ENCODE results near the gene CDC45.

The CDC45 gene

DNA sequence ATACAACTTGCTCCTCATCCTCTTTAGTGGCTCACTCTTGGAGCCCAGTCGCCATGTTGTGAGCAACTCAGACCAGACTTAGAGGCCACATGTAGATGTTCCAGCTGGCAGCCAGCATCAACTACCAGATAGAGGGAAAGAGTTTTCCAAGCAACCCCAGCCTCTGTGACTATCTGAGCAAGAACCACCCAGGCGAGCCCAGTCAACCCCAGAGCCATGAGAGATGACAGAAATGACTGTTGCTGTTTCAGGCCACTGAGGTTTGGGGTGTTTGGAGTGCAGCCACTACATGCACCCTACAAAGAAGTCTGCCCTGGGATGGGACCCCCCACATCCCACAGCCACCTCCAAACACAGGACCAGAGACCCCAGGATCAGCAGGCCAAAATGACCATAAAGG, 69.2 kb downstream of the CDC45 start:
- TF ChIP-seq, protein P1, sequence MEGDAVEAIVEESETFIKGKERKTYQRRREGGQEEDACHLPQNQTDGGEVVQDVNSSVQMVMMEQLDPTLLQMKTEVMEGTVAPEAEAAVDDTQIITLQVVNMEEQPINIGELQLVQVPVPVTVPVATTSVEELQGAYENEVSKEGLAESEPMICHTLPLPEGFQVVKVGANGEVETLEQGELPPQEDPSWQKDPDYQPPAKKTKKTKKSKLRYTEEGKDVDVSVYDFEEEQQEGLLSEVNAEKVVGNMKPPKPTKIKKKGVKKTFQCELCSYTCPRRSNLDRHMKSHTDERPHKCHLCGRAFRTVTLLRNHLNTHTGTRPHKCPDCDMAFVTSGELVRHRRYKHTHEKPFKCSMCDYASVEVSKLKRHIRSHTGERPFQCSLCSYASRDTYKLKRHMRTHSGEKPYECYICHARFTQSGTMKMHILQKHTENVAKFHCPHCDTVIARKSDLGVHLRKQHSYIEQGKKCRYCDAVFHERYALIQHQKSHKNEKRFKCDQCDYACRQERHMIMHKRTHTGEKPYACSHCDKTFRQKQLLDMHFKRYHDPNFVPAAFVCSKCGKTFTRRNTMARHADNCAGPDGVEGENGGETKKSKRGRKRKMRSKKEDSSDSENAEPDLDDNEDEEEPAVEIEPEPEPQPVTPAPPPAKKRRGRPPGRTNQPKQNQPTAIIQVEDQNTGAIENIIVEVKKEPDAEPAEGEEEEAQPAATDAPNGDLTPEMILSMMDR (IDR thresholded peaks at IDR 0.05; ENCODE audit: low read depth, low read length, missing control alignments): no peak
- no peaks in the 10 kb centered on the region for H3K36me3 ChIP-seq (replicated peaks)
- in situ Hi-C loops (cut with HindIII; ENCODE audit: low pct_ligation_motif_present, low sequenced_read_pairs): no loop called here

DNA sequence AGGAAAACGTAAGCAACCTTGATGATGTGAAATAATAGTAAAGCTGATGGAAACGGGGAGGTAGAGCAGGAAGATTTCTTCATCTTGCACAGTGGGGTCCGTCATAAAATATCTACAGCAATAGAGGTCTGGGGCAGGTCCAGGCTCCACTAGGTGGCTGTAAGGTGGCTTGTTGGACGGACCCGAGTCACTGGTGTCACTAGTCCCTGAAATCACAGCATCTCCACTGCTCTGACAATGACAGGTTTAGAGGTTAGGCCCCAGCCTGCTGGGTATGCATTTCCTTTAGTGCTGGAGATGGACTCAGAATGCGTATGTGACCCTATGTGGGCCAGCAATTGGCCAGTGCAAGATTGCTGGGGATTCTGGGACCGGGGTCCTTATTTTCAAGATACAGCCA, 69.7 kb downstream of the CDC45 start:
- H3K36me3 ChIP-seq (replicated peaks): no peaks in the 10 kb centered on the region
- no peak for DNase-seq
- in situ Hi-C loops (cut with HindIII; ENCODE audit: low pct_ligation_motif_present, low sequenced_read_pairs): no loop called here
- TF ChIP-seq, protein P1 (IDR thresholded peaks at IDR 0.05; ENCODE audit: low read depth, low read length, missing control alignments): no peak
- H3K27me3 ChIP-seq (replicated peaks): no peaks in the 10 kb centered on the region
- no peak overlapping the region for H3K27ac ChIP-seq
- no peak overlapping the region for H3K4me3 ChIP-seq (ENCODE audit: low read depth, low read length)

More for the DNA sequence above, 69.2 kb downstream of the CDC45 start:
- no peak overlapping the region for H3K4me3 ChIP-seq (ENCODE audit: low read depth, low read length)
- no peak for DNase-seq
- H3K27me3 ChIP-seq (replicated peaks): no peaks in the 10 kb centered on the region
- H3K27ac ChIP-seq: no peak overlapping the region

DNA sequence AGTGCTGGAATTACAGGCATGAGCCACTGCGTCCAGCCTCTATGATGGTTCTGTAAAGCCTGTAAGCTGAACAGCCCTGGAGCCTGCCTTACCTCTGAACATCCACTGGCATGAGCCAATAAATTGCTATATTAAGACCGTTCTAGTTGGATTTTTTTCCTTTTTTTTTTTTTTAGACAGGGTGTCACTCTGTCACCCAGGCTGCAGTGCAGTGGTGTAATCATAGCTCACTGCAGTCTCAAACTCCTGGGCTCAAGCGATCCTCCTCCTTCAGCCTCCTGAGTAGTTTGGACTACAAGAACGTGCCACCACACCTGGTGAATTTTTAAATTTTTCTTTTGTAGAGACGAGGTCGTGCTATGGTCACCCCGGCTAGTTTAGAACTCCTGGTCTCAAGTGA, 70.7 kb downstream of the CDC45 start:
- TF ChIP-seq, protein P1 (IDR thresholded peaks at IDR 0.05; ENCODE audit: low read depth, low read length, missing control alignments): no peak
- DNase-seq: no peak
- Histone ChIP-seq H3K27me3 (replicated peaks) (no peaks in the 10 kb centered on the region), H3K36me3 (replicated peaks) (no peaks in the 10 kb centered on the region), H3K4me3 (ENCODE audit: low read depth, low read length) (no peak overlapping the region), H3K27ac (no peak overlapping the region)
- in situ Hi-C loops (cut with HindIII; ENCODE audit: low pct_ligation_motif_present, low sequenced_read_pairs): no loop called here

DNA sequence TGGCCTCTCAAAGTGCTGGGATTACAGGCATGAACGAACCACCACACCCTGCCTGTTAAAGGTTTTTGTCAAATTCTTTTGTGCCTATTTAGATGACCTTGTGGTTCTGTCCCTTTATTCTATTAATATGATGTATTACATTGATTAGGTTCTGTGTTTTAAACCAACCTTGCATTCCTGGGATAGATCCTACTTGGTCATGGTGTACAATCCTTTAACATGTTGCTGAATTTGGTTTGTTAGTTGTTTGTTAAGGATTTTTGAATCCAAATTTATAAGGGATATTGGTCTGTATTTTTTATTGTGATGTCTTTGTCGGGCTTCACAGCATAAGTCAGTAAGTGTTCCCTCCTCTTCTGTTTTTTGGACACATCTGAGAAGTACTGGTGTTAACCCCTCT, 73.5 kb downstream of the CDC45 start:
- no peak overlapping the region for H3K27ac ChIP-seq
- H3K27me3 ChIP-seq (replicated peaks): no peaks in the 10 kb centered on the region
- in situ Hi-C loops (cut with HindIII; ENCODE audit: low pct_ligation_motif_present, low sequenced_read_pairs): no loop called here
- no peak overlapping the region for H3K4me3 ChIP-seq (ENCODE audit: low read depth, low read length)
- no peaks in the 10 kb centered on the region for H3K36me3 ChIP-seq (replicated peaks)
- TF ChIP-seq, protein P1 (IDR thresholded peaks at IDR 0.05; ENCODE audit: low read depth, low read length, missing control alignments): no peak
- DNase-seq: no peak

DNA sequence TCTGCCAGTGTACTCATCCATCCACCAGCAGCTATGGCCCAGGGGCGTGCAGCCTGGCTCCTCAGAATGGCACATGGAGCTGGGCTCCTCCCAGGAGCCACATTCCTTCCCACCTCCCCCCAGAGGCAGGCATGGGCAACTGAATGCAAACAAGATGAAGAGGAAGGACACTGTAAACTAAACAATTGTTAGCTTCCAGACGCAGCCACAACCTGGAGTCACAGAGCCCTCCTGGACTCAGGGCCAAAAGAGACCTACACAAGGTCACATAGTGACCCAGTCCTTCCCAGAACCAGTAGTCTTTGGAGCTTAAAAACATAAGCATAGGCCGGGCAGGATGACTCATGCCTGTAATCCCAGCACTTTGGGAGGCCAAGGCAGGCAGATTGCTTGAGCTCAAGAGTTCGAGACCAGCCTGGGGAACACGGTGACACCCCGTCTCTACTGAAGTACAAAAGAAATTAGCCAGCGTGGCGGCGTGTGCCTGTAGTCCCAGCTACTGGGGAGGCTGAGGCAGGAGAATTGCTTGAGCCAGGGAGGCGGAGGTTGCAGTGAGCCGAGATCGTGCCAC, 75.2 kb downstream of the CDC45 start:
- TF ChIP-seq, protein P1 (IDR thresholded peaks at IDR 0.05; ENCODE audit: low read depth, low read length, missing control alignments): peak; percentile 42
- H3K4me3 ChIP-seq (ENCODE audit: low read depth, low read length): no peak overlapping the region
- in situ Hi-C loops (cut with HindIII; ENCODE audit: low pct_ligation_motif_present, low sequenced_read_pairs): no loop called here
- H3K27me3 ChIP-seq (replicated peaks): no peaks in the 10 kb centered on the region
- DNase-seq: peak; percentile 16
- no peak overlapping the region for H3K27ac ChIP-seq
- H3K36me3 ChIP-seq (replicated peaks): no peaks in the 10 kb centered on the region

DNA sequence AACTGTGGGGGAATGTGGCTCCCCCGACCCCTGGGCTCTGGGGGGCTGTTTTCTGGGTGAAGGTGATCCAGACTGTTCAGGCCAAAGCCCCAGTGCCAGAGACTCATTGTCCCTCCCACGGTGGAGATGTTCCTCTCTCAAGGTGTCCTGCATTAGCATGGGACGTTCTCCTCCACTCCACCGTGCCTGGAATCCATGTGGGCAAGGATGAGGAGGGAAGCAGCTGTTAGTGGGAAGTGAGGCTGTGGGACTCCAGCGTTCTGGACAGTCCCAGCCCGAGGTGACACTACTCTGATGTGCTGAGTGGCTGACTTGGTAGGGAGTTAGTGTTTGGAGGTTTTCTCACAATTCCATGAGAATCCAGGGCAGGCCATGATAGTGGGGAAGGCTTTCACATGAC, 75.9 kb downstream of the CDC45 start:
- Histone ChIP-seq H3K4me3 (ENCODE audit: low read depth, low read length) (no peak overlapping the region), H3K27me3 (replicated peaks) (no peaks in the 10 kb centered on the region), H3K36me3 (replicated peaks) (no peaks in the 10 kb centered on the region), H3K27ac (no peak overlapping the region)
- TF ChIP-seq, protein P1 (IDR thresholded peaks at IDR 0.05; ENCODE audit: low read depth, low read length, missing control alignments): no peak
- DNase-seq: no peak
- in situ Hi-C loops (cut with HindIII; ENCODE audit: low pct_ligation_motif_present, low sequenced_read_pairs): no loop called here

Data from brain microvascular endothelial cell (primary cell).